ENCODE measurements around the gene IGFLR1.

- TF ChIP-seq CTCF (IDR thresholded peaks at IDR 0.05; ENCODE audit: low read length) (no peak), EZH2phosphoT487 (IDR thresholded peaks at IDR 0.05; ENCODE audit: low read length) (no peak), EZH2 (optimal IDR thresholded peaks at IDR 0.05; ENCODE audit: low read depth, low read length) (no peak)
Observed at GRCh38 chr19:35724560-35724959, 17.7 kb downstream of the IGFLR1 start.
